Measurements from ENCODE around the gene ROR1.

DNA sequence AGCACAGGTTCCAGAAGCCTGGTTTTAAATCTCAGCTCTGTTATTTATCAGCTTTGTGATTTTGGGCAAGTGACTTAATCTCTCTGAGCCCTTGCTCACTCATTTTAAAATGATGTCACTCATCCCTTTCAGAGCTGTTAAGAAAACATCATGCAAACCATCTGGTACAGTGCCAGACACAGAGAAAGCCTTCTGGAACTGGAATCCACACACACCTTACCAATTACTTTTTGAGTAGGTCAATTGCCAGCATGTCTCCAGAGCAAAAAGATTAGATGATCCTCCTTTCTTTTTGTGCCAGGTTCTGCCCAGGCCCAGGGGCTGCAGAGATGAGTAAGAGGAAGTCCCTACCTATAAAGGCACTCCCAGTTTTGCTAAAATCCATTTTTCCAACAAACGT, 61.3 kb downstream of the ROR1 start:
- TF ChIP-seq ESRRG (CRISPR knock-in tag; IDR thresholded peaks at IDR 0.05) (no peak), ZNF70 (CRISPR knock-in tag; IDR thresholded peaks at IDR 0.05) (no peak), GLIS3 (CRISPR knock-in tag; IDR thresholded peaks at IDR 0.05) (no peak), ZNF8 (CRISPR knock-in tag; IDR thresholded peaks at IDR 0.05) (no peak), OSR1 (CRISPR knock-in tag; IDR thresholded peaks at IDR 0.05) (no peak)
- TF ChIP-seq, protein P1, sequence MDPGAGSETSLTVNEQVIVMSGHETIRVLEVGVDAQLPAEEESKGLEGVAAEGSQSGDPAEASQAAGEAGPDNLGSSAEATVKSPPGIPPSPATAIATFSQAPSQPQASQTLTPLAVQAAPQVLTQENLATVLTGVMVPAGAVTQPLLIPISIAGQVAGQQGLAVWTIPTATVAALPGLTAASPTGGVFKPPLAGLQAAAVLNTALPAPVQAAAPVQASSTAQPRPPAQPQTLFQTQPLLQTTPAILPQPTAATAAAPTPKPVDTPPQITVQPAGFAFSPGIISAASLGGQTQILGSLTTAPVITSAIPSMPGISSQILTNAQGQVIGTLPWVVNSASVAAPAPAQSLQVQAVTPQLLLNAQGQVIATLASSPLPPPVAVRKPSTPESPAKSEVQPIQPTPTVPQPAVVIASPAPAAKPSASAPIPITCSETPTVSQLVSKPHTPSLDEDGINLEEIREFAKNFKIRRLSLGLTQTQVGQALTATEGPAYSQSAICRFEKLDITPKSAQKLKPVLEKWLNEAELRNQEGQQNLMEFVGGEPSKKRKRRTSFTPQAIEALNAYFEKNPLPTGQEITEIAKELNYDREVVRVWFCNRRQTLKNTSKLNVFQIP (CRISPR knock-in tag; IDR thresholded peaks at IDR 0.05; ENCODE audit: borderline replicate concordance, low read depth) = no peak

All from SK-N-SH treated with all-trans-retinoic acid at 6 μM for 48 hours (cell line).